ENCODE data around the gene ADAMTS2. TPM values are rescaled to one million over a fixed set of nuclear protein-coding genes. Genes with fewer than 3 reads are reported as not detected.

The ADAMTS2 gene
- total and polyA plus RNA-seq, 10 donors = 4.0 to 101 (median 47.5) TPM

GRCh38 chr5:179258001-179258921 lies 87.0 kb downstream of the ADAMTS2 start:
- WGBS, 5 donors = 62 to 82% (median 80%) methylated on average over 20 to 23 of the region's 23 CpGs
- TF ChIP-seq CTCF (IDR thresholded peaks at IDR 0.05 in 8 of 11, conservative IDR thresholded peaks at IDR 0.05 in 3 of 11) (no peak), POLR2AphosphoS5 (IDR thresholded peaks at IDR 0.05) (no peak), POLR2A (IDR thresholded peaks at IDR 0.05) (no peak)
- H3K27ac ChIP-seq = no peak overlapping the region

GRCh38 chr5:179257176-179257682 lies 88.0 kb downstream of the ADAMTS2 start:
- 89 to 95% (median 90%) methylated on average over 8 to 29 of the region's 29 CpGs for WGBS, 5 donors
- no peaks in the 10 kb centered on the region for H3K9me3 ChIP-seq
- no peak overlapping the region for H3K4me3 ChIP-seq
- no peaks in the 10 kb centered on the region for H3K36me3 ChIP-seq
- H3K4me1 ChIP-seq = peaks cover 0 to 29% (median 13%) of the 10 kb centered on the region in 6 donors
- intact Hi-C loops (cut with DNase I; ENCODE audit: low total_unique reads) = no loop called here
- no peaks in the 10 kb centered on the region for H3K27me3 ChIP-seq (replicated peaks in 1 of 7)
- TF ChIP-seq CTCF (IDR thresholded peaks at IDR 0.05 in 8 of 11, conservative IDR thresholded peaks at IDR 0.05 in 3 of 11) (no peak), POLR2AphosphoS5 (IDR thresholded peaks at IDR 0.05) (no peak), POLR2A (IDR thresholded peaks at IDR 0.05) (no peak)
- peak; percentile 67 for DNase-seq
- H3K27ac ChIP-seq = no peak overlapping the region

More at GRCh38 chr5:179258001-179258921, 87.0 kb downstream of the ADAMTS2 start:
- H3K36me3 ChIP-seq = no peaks in the 10 kb centered on the region
- intact Hi-C loops (cut with DNase I; ENCODE audit: low total_unique reads) = no loop called here
- H3K4me3 ChIP-seq = no peak overlapping the region
- H3K27me3 ChIP-seq (replicated peaks in 1 of 7) = no peaks in the 10 kb centered on the region
- DNase-seq = peak; percentile 47
- H3K9me3 ChIP-seq = no peaks in the 10 kb centered on the region
- peaks cover 0 to 35% (median 16%) of the 10 kb centered on the region in 6 donors for H3K4me1 ChIP-seq

- no peak for TF ChIP-seq POLR2A (IDR thresholded peaks at IDR 0.05)
- no peak for TF ChIP-seq CTCF (IDR thresholded peaks at IDR 0.05 in 8 of 11, conservative IDR thresholded peaks at IDR 0.05 in 3 of 11)
- no peak for TF ChIP-seq POLR2AphosphoS5 (IDR thresholded peaks at IDR 0.05)
- no peak overlapping the region for H3K4me3 ChIP-seq
- no peaks in the 10 kb centered on the region for H3K27me3 ChIP-seq (replicated peaks in 1 of 7)
- no peaks in the 10 kb centered on the region for H3K36me3 ChIP-seq
- H3K4me1 ChIP-seq = peaks cover 0 to 23% (median 10%) of the 10 kb centered on the region in 6 donors
- H3K27ac ChIP-seq = no peak overlapping the region
- 82 to 89% (median 84%) methylated on average over 19 to 23 of the region's 23 CpGs for WGBS, 5 donors
- no peaks in the 10 kb centered on the region for H3K9me3 ChIP-seq
- peak; percentile 70 for DNase-seq
- intact Hi-C loops (cut with DNase I; ENCODE audit: low total_unique reads) = no loop called here
Measured at GRCh38 chr5:179256328-179257175, 88.7 kb downstream of the ADAMTS2 start.
